GM06990 (cell line): Measurements from ENCODE around the gene NUBP1.
A peak's percentile ranks its signal among the peaks of the same experiment; 100 is the strongest.
"Not testable (repeated sequence)": the region's sequence is repeated elsewhere in the genome, so short reads cannot be mapped to it uniquely, and the experiment has no call there.

Experiments used
- DNase-seq: peaks from one replicate; pipeline ENCODE4 v3.0.0-alpha.2; 2011; ENCODE audit not compliant: insufficient read length; ENCODE audit errors: extremely low read depth
- H3K27me3 ChIP-seq: replicated peaks from 2 replicates; pipeline ENCODE4 v1.6.0; 2011; ENCODE audit warnings: low read length; ENCODE audit not compliant: control insufficient read depth, insufficient read depth
- H3K36me3 ChIP-seq: 2 replicates; pipeline ENCODE4 v1.5.1; 2011; ENCODE audit warnings: low read length; ENCODE audit not compliant: control insufficient read depth, insufficient read depth
- H3K4me3 ChIP-seq: replicated peaks from 2 replicates; pipeline ENCODE4 v1.5.1; 2011; ENCODE audit warnings: low read depth, mild to moderate bottlenecking, control low read depth, low read length
- CTCF ChIP-seq: IDR thresholded peaks from 2 replicates; pipeline ENCODE4 v1.5.1; 2011; ENCODE audit warnings: low read length, control low read depth, mild to moderate bottlenecking, inconsistent platforms; ENCODE audit not compliant: insufficient read depth, poor library complexity, severe bottlenecking

NUBP1 gene

DNA sequence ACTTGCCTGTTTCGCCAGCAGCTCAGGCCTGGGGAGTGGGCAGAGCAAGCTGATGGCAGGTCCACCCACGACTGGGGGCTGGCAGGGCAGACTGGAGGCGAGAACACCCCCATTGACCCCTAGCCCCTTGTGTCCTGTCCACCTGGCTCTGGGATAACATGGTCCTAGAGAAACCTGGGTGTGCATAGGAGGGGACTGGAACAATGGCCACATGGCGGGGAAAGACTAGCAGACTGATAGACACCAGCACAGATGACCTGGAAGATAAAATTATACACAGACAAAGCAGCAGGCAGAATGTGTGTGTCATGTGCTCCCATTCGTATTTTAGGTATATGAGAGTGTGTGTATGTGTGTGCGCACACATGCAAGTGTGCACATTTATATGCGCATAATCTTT is 23.5 kb downstream of the NUBP1 start:
- TF ChIP-seq CTCF: no peak
- Histone ChIP-seq H3K4me3 (no peak overlapping the region), H3K27me3 (no peaks in the 10 kb centered on the region), H3K36me3 (peaks cover 22% of the 10 kb centered on the region)
- no peak for DNase-seq

DNA sequence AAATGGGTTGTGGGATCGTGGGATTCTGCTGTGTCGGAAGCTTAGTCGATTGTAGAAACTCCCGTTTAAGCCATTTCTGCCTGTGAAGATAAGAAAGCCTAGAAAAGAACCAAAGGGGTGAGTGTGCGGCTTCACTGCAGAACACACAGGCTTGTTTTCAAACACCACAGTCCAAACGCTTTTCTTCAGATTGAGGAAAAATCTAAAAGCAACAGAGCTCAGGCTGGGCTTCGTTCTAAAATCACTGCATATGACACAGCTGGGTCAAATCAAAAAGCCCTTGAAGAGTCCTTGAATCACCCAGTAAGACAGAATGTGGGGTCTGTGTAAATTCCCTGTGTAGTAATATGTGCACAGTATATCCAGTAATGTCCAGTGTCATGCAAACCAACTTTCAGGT is 25.7 kb downstream of the NUBP1 start:
- H3K36me3 ChIP-seq: peaks cover 5% of the 10 kb centered on the region; the same call in 1 of the 2 replicates

DNA sequence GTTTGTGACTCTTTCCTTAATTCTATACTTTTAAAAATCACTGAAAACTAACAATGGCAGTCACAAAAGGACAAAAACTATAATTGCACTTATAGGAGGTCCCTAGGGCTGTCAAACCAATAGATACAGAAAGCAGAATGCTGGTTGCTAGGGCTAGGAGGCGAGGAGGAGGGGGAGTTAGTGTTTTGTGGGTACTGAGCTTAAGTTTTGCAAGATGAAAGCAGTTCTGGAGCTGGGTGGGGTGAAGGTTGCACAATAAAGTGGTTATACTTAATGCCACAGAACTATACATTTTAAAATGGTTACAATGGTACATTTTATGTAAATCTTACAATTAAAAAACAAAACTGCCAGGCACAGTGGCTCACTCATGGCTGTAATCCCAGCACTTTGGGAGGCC is 27.3 kb downstream of the NUBP1 start:
- peaks cover under 1% of the 10 kb centered on the region; the same call in 1 of the 2 replicates for H3K36me3 ChIP-seq
- TF ChIP-seq CTCF: no peak
- no peak overlapping the region for H3K4me3 ChIP-seq
- no peak for DNase-seq
- H3K27me3 ChIP-seq: no peaks in the 10 kb centered on the region

More for the DNA sequence above, 25.7 kb downstream of the NUBP1 start:
- TF ChIP-seq CTCF: no peak
- Histone ChIP-seq H3K4me3 (no peak overlapping the region), H3K27me3 (no peaks in the 10 kb centered on the region)
- DNase-seq: no peak

DNA sequence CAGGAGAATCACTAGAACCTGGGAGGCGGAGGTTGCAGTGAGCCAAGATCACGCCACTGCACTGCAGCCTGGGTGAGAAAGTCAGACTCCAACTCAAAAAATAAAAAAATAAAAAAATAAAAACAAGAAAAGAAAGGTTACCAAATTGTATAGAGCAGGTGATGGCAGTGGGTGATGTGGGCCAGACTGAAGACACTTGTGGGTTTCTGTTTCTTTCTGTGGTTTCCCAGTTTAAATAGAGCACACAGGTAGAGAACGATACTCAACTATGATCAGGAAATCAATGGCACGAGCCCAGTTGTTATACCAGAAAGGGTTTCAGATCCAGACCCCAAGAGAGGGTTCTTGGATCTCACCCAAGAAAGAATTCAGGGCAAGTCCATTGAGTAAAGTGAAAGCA is 32.6 kb downstream of the NUBP1 start:
- H3K4me3 ChIP-seq: no peak overlapping the region
- no peaks in the 10 kb centered on the region for H3K27me3 ChIP-seq
- DNase-seq: peak; percentile 58
- no peaks in the 10 kb centered on the region for H3K36me3 ChIP-seq
- TF ChIP-seq CTCF: no peak

DNA sequence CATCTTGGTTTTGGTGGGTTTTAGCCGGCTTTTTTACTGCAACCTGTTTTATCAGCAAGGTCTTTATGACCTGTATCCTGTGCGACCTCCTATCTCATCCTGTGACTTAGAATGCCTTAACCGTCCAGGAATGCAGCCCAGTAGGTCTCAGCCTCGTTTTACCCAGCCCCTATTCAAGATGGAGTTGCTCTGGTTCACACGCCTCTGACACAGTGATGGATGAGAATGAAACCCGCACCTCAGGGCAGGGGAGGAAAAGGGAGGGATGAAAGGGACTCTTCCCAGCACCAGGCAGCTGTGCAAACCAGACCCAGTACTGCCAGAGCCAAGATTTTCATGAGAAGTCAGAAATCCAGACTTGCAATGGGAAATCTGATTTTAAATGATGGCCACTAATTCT is 33.3 kb downstream of the NUBP1 start:
- H3K27me3 ChIP-seq, H3K4me3 ChIP-seq, H3K36me3 ChIP-seq, DNase-seq: not testable (repeated sequence)

DNA sequence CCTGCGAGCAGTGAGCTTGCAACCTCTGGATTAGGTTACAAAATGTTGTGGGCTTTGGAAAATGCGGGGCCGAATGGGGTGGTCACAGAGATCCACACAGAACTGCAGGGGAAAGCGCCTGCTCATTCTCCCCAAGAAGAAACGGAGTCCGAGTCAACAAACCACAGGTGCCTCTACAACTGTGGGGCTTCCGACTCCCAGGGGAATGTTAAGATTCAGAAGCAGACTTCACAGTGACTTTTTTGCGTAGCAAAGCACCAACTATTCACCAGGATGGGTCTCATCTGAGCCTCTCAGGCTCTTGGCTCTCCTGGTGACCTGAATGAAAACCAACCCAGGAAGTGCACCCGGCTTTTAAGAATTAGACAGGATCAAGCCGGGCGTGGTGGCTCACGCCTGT is 33.7 kb downstream of the NUBP1 start:
- TF ChIP-seq CTCF: no peak
- no peak for DNase-seq
- Histone ChIP-seq H3K27me3 (no peaks in the 10 kb centered on the region), H3K4me3 (no peak overlapping the region), H3K36me3 (no peaks in the 10 kb centered on the region)

- H3K27me3 ChIP-seq, H3K4me3 ChIP-seq, H3K36me3 ChIP-seq, DNase-seq: not testable (repeated sequence)
These were observed 36.3 kb downstream of the NUBP1 start for GRCh38 chr16:10779908-10780307.
